ENCODE data around the gene RBMS3. TPM values are rescaled to one million over a fixed set of nuclear protein-coding genes. Genes with fewer than 3 reads are reported as not detected.
A peak's percentile ranks its signal among the peaks of the same experiment; 100 is the strongest.

The RBMS3 gene
- total and polyA plus RNA-seq, 2 of the 13 experiments (the other 11 are each of a cell fraction or from before 2014, with no cell fraction given) = not detected

DNA sequence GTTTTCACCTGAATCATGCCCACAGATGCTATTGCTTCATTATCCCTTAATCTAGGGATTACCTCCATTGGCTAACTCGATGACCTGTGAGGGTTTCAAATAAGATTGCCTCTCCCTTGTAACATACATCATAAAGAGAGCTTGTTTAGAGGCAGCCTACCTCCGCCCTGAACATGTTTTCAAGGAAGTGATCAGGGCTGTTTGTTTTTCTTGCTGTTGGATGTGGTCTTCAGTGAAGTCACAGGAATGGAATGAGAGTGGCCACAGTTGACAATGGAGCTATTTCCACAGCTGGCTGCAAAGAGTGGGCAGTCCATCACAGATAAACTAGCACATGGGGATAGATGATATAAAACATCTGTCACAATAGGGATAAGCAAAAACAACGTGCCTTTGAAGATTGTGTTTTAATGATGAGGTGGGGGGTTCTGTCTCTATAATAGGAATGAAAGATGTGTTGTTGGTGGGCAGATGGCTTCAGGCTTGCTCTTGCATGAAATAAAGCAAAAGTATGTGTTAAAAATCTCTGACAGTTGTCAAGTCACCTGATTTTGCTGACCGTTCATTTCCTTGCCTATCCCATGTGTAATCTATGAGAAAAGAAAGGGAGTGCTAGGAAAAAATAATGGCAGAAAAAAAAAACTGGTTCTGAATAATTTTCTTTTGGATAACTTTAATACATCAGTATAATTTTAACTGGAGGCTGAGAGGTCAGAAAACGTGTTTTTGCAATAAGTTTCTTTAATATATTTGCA, 642.3 kb downstream of the RBMS3 start:
- H4K20me1 ChIP-seq (ENCODE audit: insufficient read depth, low read length) = no peaks in the 10 kb centered on the region
- no peak for FAIRE-seq
- ChIA-PET CTCF (ENCODE audit: low intra/inter-chr PET ratio, low total read pairs) (no interaction called here), POLR2A (no interaction called here)
- no peak overlapping the region for H2AFZ ChIP-seq (ENCODE audit: low read length)
- no peaks in the 10 kb centered on the region for H3K9me3 ChIP-seq (ENCODE audit: low read length)
- H3K4me2 ChIP-seq (ENCODE audit: low read depth, low read length) = no peak overlapping the region
- H3K79me2 ChIP-seq (ENCODE audit: insufficient read depth, low read length) = no peaks in the 10 kb centered on the region
- no peak overlapping the region for H3K27ac ChIP-seq (ENCODE audit: extremely low read length, insufficient read depth, low read length)
- peak; percentile 54 for DNase-seq (ENCODE audit: low spot score)
- peak; percentile 51; the same call in 2 of the 3 replicates for ATAC-seq
- H3K9ac ChIP-seq (ENCODE audit: insufficient read depth, low read depth, low read length) = no peak overlapping the region
- intact Hi-C loops (cut with micrococcal nuclease; ENCODE audit: unreplicated experiment) = no loop called here
- H3K4me3 ChIP-seq (replicated peaks in 1 of 3; ENCODE audit: insufficient read depth in 1 of 3, low read depth in 2 of 3, low read length in 3 of 3) = no peak overlapping the region
- H3K27me3 ChIP-seq (ENCODE audit: control insufficient read depth in 1 of 2, insufficient read depth in 2 of 2, low read length in 2 of 2) = no peaks in the 10 kb centered on the region
- H3K36me3 ChIP-seq (replicated peaks in 1 of 2; ENCODE audit: control insufficient read depth in 1 of 2, insufficient read depth in 2 of 2, low read length in 2 of 2) = no peaks in the 10 kb centered on the region
- in situ Hi-C loops (cut with HindIII; ENCODE audit: extremely low pct_ligation_motif_present, low pct_unique_long_range_greater_than_20kb) = no loop called here
- no TSS peak for BruUV-seq (replicated peaks)
- WGBS (ENCODE audit: low lambda C conversion rate) = 4% methylated on average over 5 of the region's 5 CpGs
- H3K4me1 ChIP-seq (ENCODE audit: insufficient read depth, low read length) = no peaks in the 10 kb centered on the region
- TF ChIP-seq BRCA1 (CRISPR knock-in tag; IDR thresholded peaks at IDR 0.05) (no peak), AGO1 (IDR thresholded peaks at IDR 0.05; ENCODE audit: low read depth, low read length, poor library complexity, severe bottlenecking) (no peak), ZNF335 (CRISPR knock-in tag; IDR thresholded peaks at IDR 0.05) (no peak), RBAK (CRISPR knock-in tag; IDR thresholded peaks at IDR 0.05) (no peak), ZNF354B (CRISPR knock-in tag; IDR thresholded peaks at IDR 0.05) (no peak), IRX3 (CRISPR knock-in tag; IDR thresholded peaks at IDR 0.05; ENCODE audit: borderline replicate concordance, low read depth) (no peak), FLYWCH1 (CRISPR knock-in tag; IDR thresholded peaks at IDR 0.05) (no peak), FOXA3 (CRISPR knock-in tag; IDR thresholded peaks at IDR 0.05) (0 out of 2 replicates have a peak, but pooled peaks have one; percentile 14), PRPF4 (IDR thresholded peaks at IDR 0.05; ENCODE audit: low read depth, low read length, poor library complexity, severe bottlenecking) (no peak), MYNN (CRISPR knock-in tag; IDR thresholded peaks at IDR 0.05; ENCODE audit: low read depth) (no peak), NR2F6 (IDR thresholded peaks at IDR 0.05) (no peak), NR2F6 (CRISPR knock-in tag; IDR thresholded peaks at IDR 0.05) (no peak), PHF20 (CRISPR knock-in tag; IDR thresholded peaks at IDR 0.05) (no peak), ELF3 (CRISPR knock-in tag; IDR thresholded peaks at IDR 0.05) (no peak), ZNF282 (IDR thresholded peaks at IDR 0.05; ENCODE audit: partially characterized antibody) (no peak), TSC22D2 (CRISPR knock-in tag; IDR thresholded peaks at IDR 0.05; ENCODE audit: borderline replicate concordance) (no peak)
- TF ChIP-seq, protein P1, sequence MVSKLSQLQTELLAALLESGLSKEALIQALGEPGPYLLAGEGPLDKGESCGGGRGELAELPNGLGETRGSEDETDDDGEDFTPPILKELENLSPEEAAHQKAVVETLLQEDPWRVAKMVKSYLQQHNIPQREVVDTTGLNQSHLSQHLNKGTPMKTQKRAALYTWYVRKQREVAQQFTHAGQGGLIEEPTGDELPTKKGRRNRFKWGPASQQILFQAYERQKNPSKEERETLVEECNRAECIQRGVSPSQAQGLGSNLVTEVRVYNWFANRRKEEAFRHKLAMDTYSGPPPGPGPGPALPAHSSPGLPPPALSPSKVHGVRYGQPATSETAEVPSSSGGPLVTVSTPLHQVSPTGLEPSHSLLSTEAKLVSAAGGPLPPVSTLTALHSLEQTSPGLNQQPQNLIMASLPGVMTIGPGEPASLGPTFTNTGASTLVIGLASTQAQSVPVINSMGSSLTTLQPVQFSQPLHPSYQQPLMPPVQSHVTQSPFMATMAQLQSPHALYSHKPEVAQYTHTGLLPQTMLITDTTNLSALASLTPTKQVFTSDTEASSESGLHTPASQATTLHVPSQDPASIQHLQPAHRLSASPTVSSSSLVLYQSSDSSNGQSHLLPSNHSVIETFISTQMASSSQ (IDR thresholded peaks at IDR 0.05; ENCODE audit: low read depth) = no peak
- TF ChIP-seq, protein P1 (CRISPR knock-in tag; IDR thresholded peaks at IDR 0.05; ENCODE audit: borderline replicate concordance) = no peak
- TF ChIP-seq, protein P2, sequence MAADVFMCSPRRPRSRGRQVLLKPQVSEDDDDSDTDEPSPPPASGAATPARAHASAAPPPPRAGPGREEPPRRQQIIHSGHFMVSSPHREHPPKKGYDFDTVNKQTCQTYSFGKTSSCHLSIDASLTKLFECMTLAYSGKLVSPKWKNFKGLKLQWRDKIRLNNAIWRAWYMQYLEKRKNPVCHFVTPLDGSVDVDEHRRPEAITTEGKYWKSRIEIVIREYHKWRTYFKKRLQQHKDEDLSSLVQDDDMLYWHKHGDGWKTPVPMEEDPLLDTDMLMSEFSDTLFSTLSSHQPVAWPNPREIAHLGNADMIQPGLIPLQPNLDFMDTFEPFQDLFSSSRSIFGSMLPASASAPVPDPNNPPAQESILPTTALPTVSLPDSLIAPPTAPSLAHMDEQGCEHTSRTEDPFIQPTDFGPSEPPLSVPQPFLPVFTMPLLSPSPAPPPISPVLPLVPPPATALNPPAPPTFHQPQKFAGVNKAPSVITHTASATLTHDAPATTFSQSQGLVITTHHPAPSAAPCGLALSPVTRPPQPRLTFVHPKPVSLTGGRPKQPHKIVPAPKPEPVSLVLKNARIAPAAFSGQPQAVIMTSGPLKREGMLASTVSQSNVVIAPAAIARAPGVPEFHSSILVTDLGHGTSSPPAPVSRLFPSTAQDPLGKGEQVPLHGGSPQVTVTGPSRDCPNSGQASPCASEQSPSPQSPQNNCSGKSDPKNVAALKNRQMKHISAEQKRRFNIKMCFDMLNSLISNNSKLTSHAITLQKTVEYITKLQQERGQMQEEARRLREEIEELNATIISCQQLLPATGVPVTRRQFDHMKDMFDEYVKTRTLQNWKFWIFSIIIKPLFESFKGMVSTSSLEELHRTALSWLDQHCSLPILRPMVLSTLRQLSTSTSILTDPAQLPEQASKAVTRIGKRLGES (CRISPR knock-in tag; IDR thresholded peaks at IDR 0.05; ENCODE audit: borderline replicate concordance) = no peak
